HepG2 (cell line): Measurements from ENCODE around the gene TMEM167B. TPM values are rescaled to one million over a fixed set of nuclear protein-coding genes. Genes with fewer than 3 reads are reported as not detected.

Experiments
- ATRX ChIP-seq: sonication (generic); formaldehyde crosslinking; IDR thresholded peaks from 2 replicates; pipeline ENCODE4 v1.4.0; 2020; ENCODE audit warnings: missing genetic modification reagents, borderline replicate concordance
- HMGA1 ChIP-seq: sonication (generic); formaldehyde crosslinking; conservative IDR thresholded peaks from 2 replicates; pipeline ENCODE4 v1.4.0; 2020; ENCODE audit warnings: missing genetic modification reagents
- LBX2 ChIP-seq: sonication (generic); formaldehyde crosslinking; IDR thresholded peaks from 2 replicates; pipeline ENCODE4 v1.5.0; 2020; ENCODE audit warnings: missing genetic modification reagents, mild to moderate bottlenecking, borderline replicate concordance
- MAF1 ChIP-seq: sonication (generic); formaldehyde crosslinking; IDR thresholded peaks from 2 replicates; pipeline ENCODE4 v1.5.0; 2020; ENCODE audit warnings: missing genetic modification reagents, borderline replicate concordance
- NFIC ChIP-seq: IDR thresholded peaks from 2 replicates; pipeline ENCODE4 v1.6.1; 2012; ENCODE audit warnings: mild to moderate bottlenecking, low read length, inconsistent platforms
- NR2F2 ChIP-seq: IDR thresholded peaks from 2 replicates; pipeline ENCODE4 v1.6.1; 2012; ENCODE audit warnings: low read depth, inconsistent platforms, borderline replicate concordance
- RARA ChIP-seq: IDR thresholded peaks from 2 replicates; pipeline ENCODE4 v1.6.1; 2016; ENCODE audit warnings: missing genetic modification reagents, missing compliant biosample characterization
- SYNCRIP ChIP-seq: fragments of 200-400 bp; formaldehyde crosslinking; IDR thresholded peaks from 2 replicates; pipeline ENCODE4 v1.6.1; 2018; ENCODE audit warnings: mild to moderate bottlenecking, low read depth, low read length; ENCODE audit not compliant: insufficient read depth
- TOPORS ChIP-seq: sonication (generic); formaldehyde crosslinking; IDR thresholded peaks from 2 replicates; pipeline ENCODE4 v1.8.0; 2023; ENCODE audit warnings: mild to moderate bottlenecking, missing genetic modification reagents
- ZBTB14 ChIP-seq: sonication (generic); formaldehyde crosslinking; IDR thresholded peaks from 2 replicates; pipeline ENCODE4 v1.4.0; 2020; ENCODE audit warnings: missing genetic modification reagents
- ZHX2 ChIP-seq, 2 experiments: sonication (generic) in 1 of 2; formaldehyde crosslinking in 1 of 2; IDR thresholded peaks; 2 replicates each; pipeline versions ENCODE4 v1.6.1 to v1.9.0; 2014 to 2022; ENCODE audit warnings: antibody characterized with exemption in 1 of 2, borderline replicate concordance in 1 of 2, inconsistent platforms in 1 of 2, low read depth in 1 of 2, missing genetic modification reagents in 1 of 2
- ZMYM3 ChIP-seq: sonication (generic); formaldehyde crosslinking; IDR thresholded peaks from 2 replicates; pipeline ENCODE4 v1.5.1; 2020; ENCODE audit warnings: mild to moderate bottlenecking, missing genetic modification reagents
- ZNF317 ChIP-seq: sonication (generic); formaldehyde crosslinking; IDR thresholded peaks from 2 replicates; pipeline ENCODE4 v1.5.0; 2020; ENCODE audit warnings: mild to moderate bottlenecking, missing genetic modification reagents
- ZNF790 ChIP-seq: sonication (generic); formaldehyde crosslinking; IDR thresholded peaks from 2 replicates; pipeline ENCODE4 v1.8.0; 2022; ENCODE audit warnings: missing genetic modification reagents, mild to moderate bottlenecking, borderline replicate concordance
- ZNF879 ChIP-seq: sonication (generic); formaldehyde crosslinking; IDR thresholded peaks from 2 replicates; pipeline ENCODE4 v1.8.1; 2023; ENCODE audit warnings: missing genetic modification reagents
- polyA plus RNA-seq, 8 experiments: library from polyadenylated mRNA; depleted of rRNA in 3 of 8; stranded (reverse) in 7 of 8; unstranded in 1 of 8; fragments of >200 nt; fragmentation: Illumina TruSeq in 4 of 8; extraction: Trizol in 4 of 8; gene quantifications; 2 replicates each; pipeline versions ENCODE4 v1.2.1 to v1.2.3, GENCODE V29; 2011 to 2016; ENCODE audit warnings: low read depth in 4 of 8, missing spikeins in 1 of 8, mixed read lengths in 1 of 8; ENCODE audit not compliant: insufficient read depth in 1 of 8
- total RNA-seq, 5 experiments: library from RNA; depleted of rRNA; stranded (reverse); fragments of >200 nt; fragmentation: Illumina TruSeq; extraction: Trizol; gene quantifications; 2 replicates each; pipeline ENCODE4 v1.2.3, GENCODE V29; 2016; ENCODE audit warnings: low read depth in 1 of 5
- TF ChIP-seq, protein P1 (sequence below): sonication (generic); formaldehyde crosslinking; IDR thresholded peaks from 2 replicates; pipeline ENCODE4 v1.4.0; 2020; ENCODE audit warnings: missing genetic modification reagents, borderline replicate concordance

Gene TMEM167B
- total and polyA plus RNA-seq, 2 of the 13 experiments (the other 11 are each of a cell fraction or from before 2014, with no cell fraction given) = 9.5 to 22.4 TPM

DNA sequence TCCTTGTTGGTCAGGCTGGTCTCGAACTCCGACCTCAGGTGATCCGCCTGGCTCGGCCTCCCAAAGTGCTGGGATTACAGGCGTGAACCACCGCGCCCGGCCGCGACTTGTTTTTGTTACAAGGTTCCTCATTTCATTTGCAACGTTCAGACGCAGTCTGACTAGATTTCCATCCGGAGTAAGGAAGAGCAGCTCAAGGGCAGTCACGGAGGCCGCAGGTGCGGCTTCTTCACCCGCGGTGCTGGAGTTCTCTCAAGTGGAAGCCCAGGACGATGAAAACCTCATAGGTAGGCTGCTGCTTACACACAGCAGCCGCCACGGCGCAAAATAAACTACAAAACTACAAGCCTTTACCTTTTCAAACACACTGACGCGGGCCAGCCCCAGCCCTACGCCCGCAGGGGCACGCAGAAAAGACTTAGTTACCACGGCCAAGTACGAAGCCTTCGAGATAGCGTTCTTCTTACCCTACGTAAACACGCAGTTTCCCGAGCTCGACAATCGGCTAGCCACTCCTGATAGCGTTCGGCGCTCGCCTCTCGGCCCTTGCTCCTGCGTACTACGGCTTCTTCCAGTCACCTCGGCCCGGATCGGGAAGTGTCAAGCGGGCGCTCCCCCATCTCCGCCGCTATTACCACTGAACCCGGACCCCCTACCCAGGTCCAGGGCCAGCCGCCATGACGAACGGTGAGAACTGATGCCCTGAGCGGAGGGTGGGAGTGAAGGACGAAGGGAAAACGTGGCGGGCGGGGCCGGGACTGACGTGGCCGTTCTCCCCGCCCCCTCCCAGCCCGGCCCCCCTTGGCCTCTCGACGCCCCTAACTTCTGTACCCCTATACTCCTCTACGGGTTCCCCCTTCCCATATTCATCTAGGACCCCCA lies at the start of gene TMEM167B (continued):
- TF ChIP-seq, protein P1, sequence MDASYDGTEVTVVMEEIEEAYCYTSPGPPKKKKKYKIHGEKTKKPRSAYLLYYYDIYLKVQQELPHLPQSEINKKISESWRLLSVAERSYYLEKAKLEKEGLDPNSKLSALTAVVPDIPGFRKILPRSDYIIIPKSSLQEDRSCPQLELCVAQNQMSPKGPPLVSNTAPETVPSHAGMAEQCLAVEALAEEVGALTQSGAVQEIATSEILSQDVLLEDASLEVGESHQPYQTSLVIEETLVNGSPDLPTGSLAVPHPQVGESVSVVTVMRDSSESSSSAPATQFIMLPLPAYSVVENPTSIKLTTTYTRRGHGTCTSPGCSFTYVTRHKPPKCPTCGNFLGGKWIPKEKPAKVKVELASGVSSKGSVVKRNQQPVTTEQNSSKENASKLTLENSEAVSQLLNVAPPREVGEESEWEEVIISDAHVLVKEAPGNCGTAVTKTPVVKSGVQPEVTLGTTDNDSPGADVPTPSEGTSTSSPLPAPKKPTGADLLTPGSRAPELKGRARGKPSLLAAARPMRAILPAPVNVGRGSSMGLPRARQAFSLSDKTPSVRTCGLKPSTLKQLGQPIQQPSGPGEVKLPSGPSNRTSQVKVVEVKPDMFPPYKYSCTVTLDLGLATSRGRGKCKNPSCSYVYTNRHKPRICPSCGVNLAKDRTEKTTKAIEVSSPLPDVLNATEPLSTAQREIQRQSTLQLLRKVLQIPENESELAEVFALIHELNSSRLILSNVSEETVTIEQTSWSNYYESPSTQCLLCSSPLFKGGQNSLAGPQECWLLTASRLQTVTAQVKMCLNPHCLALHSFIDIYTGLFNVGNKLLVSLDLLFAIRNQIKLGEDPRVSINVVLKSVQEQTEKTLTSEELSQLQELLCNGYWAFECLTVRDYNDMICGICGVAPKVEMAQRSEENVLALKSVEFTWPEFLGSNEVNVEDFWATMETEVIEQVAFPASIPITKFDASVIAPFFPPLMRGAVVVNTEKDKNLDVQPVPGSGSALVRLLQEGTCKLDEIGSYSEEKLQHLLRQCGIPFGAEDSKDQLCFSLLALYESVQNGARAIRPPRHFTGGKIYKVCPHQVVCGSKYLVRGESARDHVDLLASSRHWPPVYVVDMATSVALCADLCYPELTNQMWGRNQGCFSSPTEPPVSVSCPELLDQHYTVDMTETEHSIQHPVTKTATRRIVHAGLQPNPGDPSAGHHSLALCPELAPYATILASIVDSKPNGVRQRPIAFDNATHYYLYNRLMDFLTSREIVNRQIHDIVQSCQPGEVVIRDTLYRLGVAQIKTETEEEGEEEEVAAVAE (CRISPR knock-in tag) = peak; percentile 83; the same call in 1 of the 2 replicates
- TF ChIP-seq NR2F2 (no peak), ATRX (CRISPR knock-in tag) (no peak), RARA (CRISPR knock-in tag) (peak; percentile 47), ZHX2 (IDR thresholded peaks at IDR 0.05; ENCODE audit: low read depth) (peak; percentile 81), ZHX2 (CRISPR knock-in tag; IDR thresholded peaks at IDR 0.05; ENCODE audit: borderline replicate concordance) (no peak; the same call in 1 of the 2 replicates), LBX2 (0 out of 2 replicates have a peak, but pooled peaks have one; percentile 49), MAF1 (CRISPR knock-in tag) (no peak), NFIC (no peak), HMGA1 (CRISPR knock-in tag) (no peak), TOPORS (CRISPR knock-in tag) (peak; percentile 91), SYNCRIP (no peak), ZNF879 (CRISPR knock-in tag) (no peak), ZMYM3 (CRISPR knock-in tag) (peak; percentile 86), ZNF317 (peak; percentile 73), ZBTB14 (CRISPR knock-in tag) (no peak), ZNF790 (no peak)
